Sigmoid colon (tissue), 3 donors: ENCODE measurements around the gene AK1.

Source experiments
- POLR2A ChIP-seq, 2 donors: fragments of 450-650 bp; IDR thresholded peaks; one replicate each; pipeline ENCODE4 v1.6.1; 2016; ENCODE audit warnings: antibody characterized with exemption in 2 of 2, mild to moderate bottlenecking in 2 of 2, moderate library complexity in 2 of 2
- TF ChIP-seq, protein P1 (sequence below), 4 experiments: fragments of 450-650 bp in 3 of 4; fragments of 200-600 bp in 1 of 4; IDR thresholded peaks; one replicate each; pipeline ENCODE4 v1.5.1; 2016 to 2019; ENCODE audit warnings: antibody characterized with exemption in 4 of 4, mild to moderate bottlenecking in 3 of 4, moderate library complexity in 2 of 4

GRCh38 chr9:127829205-127829906 lies 48.1 kb downstream of the AK1 start:
- TF ChIP-seq, protein P1, sequence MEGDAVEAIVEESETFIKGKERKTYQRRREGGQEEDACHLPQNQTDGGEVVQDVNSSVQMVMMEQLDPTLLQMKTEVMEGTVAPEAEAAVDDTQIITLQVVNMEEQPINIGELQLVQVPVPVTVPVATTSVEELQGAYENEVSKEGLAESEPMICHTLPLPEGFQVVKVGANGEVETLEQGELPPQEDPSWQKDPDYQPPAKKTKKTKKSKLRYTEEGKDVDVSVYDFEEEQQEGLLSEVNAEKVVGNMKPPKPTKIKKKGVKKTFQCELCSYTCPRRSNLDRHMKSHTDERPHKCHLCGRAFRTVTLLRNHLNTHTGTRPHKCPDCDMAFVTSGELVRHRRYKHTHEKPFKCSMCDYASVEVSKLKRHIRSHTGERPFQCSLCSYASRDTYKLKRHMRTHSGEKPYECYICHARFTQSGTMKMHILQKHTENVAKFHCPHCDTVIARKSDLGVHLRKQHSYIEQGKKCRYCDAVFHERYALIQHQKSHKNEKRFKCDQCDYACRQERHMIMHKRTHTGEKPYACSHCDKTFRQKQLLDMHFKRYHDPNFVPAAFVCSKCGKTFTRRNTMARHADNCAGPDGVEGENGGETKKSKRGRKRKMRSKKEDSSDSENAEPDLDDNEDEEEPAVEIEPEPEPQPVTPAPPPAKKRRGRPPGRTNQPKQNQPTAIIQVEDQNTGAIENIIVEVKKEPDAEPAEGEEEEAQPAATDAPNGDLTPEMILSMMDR (IDR thresholded peaks at IDR 0.05): no peak
- TF ChIP-seq POLR2A (IDR thresholded peaks at IDR 0.05): no peak
